ENCODE data around the gene VSX2. TPM values are rescaled to one million over a fixed set of nuclear protein-coding genes. Genes with fewer than 3 reads are reported as not detected.

VSX2 gene
- total RNA-seq, 2 experiments from 2014 or later: not detected

GRCh38 chr14:74281069-74281468, 41.8 kb downstream of the VSX2 start:
- POLR2A ChIA-PET: no interaction called here
- CTCF ChIA-PET: no interaction called here

GRCh38 chr14:74286736-74287135, 47.5 kb downstream of the VSX2 start:
- ChIA-PET CTCF (no interaction called here), POLR2A (no interaction called here)

GRCh38 chr14:74289801-74290200, 50.6 kb downstream of the VSX2 start:
- POLR2A ChIA-PET: no interaction called here

GRCh38 chr14:74290415-74290814, 51.2 kb downstream of the VSX2 start:
- ChIA-PET CTCF (interaction anchor here (0.6 to 0.7 kb wide), 2 partner anchors 24 to 1755 kb away, joined by 3 read pairs; no protein-coding TSS in a partner anchor), POLR2A (interaction anchor here (0.6 kb wide), 3 partner anchors 17 to 53 kb away, joined by 3 to 6 read pairs (median 4); no protein-coding TSS in a partner anchor)

More at GRCh38 chr14:74289801-74290200, 50.6 kb downstream of the VSX2 start:
- CTCF ChIA-PET: no interaction called here

GRCh38 chr14:74292061-74292460, 52.8 kb downstream of the VSX2 start:
- POLR2A ChIA-PET: no interaction called here
- CTCF ChIA-PET: no interaction called here

GRCh38 chr14:74293606-74294005, 54.4 kb downstream of the VSX2 start:
- POLR2A ChIA-PET: no interaction called here

GRCh38 chr14:74296037-74296467, 56.8 kb downstream of the VSX2 start:
- CTCF ChIA-PET: no interaction called here
- POLR2A ChIA-PET: no interaction called here

More at GRCh38 chr14:74293606-74294005, 54.4 kb downstream of the VSX2 start:
- CTCF ChIA-PET: no interaction called here

- POLR2A ChIA-PET: no interaction called here
- CTCF ChIA-PET: no interaction called here
Observed at GRCh38 chr14:74297986-74298385, 58.7 kb downstream of the VSX2 start.

GRCh38 chr14:74299061-74299545, 59.9 kb downstream of the VSX2 start:
- ChIA-PET CTCF (interaction anchor here (0.6 kb wide), 1 partner anchor 143 kb away, joined by 3 read pairs; no protein-coding TSS in a partner anchor), POLR2A (no interaction called here)

GRCh38 chr14:74301594-74302151, 62.4 kb downstream of the VSX2 start:
- ChIA-PET CTCF (no interaction called here), POLR2A (no interaction called here)

GRCh38 chr14:74302152-74302628, 62.9 kb downstream of the VSX2 start:
- POLR2A ChIA-PET: interaction anchor here (0.5 kb wide), 1 partner anchor 733 kb away, joined by 3 read pairs; no protein-coding TSS in a partner anchor

GRCh38 chr14:74302634-74303569, 63.7 kb downstream of the VSX2 start, which contains the start of gene ABCD4:
Gene ABCD4, minus strand, starts transcription at chr14:74302934. Its CDS starts 22 bp downstream, at chr14:74302912.
- CTCF ChIA-PET: no interaction called here
- POLR2A ChIA-PET: interaction anchor here (0.5 to 0.6 kb wide), 3 partner anchors 14 to 733 kb away, joined by 3 to 5 read pairs (median 3); partner anchors contain the start of gene RPS6KL1

More at GRCh38 chr14:74302152-74302628, 62.9 kb downstream of the VSX2 start:
- CTCF ChIA-PET: no interaction called here

GRCh38 chr14:74308695-74309094, 69.4 kb downstream of the VSX2 start:
- POLR2A ChIA-PET: no interaction called here
- CTCF ChIA-PET: no interaction called here

- CTCF ChIA-PET: interaction anchor here (0.6 kb wide), 1 partner anchor 672 kb away, joined by 3 read pairs; no protein-coding TSS in a partner anchor
Observed at GRCh38 chr14:74309125-74310022, 70.1 kb downstream of the VSX2 start.

GRCh38 chr14:74312161-74312560, 72.9 kb downstream of the VSX2 start:
- ChIA-PET POLR2A (no interaction called here), CTCF (interaction anchor here (0.7 kb wide), 1 partner anchor 173 kb away, joined by 4 read pairs; no protein-coding TSS in a partner anchor)

More at GRCh38 chr14:74309125-74310022, 70.1 kb downstream of the VSX2 start:
- POLR2A ChIA-PET: no interaction called here

Data from activated CD8-positive, alpha-beta memory T cell treated with anti-CD3 and anti-CD28 coated beads for 36 hours (primary cell).